Activated CD4-positive, CD25-positive, alpha-beta regulatory T cell treated with anti-CD3 and anti-CD28 coated beads, Interleukin-2, amount 50 U/mL, for 72 hours (primary cell): ENCODE results near the gene SVOPL.
"Not testable (repeated sequence)": the region's sequence is repeated elsewhere in the genome, so short reads cannot be mapped to it uniquely, and the experiment has no call there.

Experiments used
- DNase-seq: peaks from one replicate; pipeline ENCODE4 v3.0.0; 2021

Gene SVOPL

GRCh38 chr7:138700857-138701536, at the start of gene SVOPL:
SVOPL (minus strand) TSS chr7:138701362; CDS start chr7:138679045, 22,317 bp downstream.
- DNase-seq, result no peak

DNA sequence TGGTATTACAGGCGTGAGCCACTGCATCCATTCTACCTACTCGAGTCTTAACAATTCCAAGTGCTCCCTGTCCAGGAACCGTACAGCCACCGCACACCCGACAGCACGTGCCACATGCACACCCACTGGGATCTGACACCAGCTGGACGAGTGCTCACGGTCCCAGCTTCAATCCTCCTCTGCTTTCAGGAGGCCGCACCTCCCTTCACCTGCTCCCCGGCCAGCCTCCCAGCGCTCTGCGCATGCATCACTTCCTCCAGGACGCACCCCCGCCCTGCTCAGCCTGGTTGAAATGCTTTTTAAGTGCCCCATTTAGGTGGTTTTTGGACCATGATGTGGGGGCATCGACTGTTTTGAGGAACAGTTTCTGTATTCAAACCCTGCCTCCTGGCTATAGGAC, 49.3 kb upstream of the SVOPL start:
- no peak for DNase-seq

DNA sequence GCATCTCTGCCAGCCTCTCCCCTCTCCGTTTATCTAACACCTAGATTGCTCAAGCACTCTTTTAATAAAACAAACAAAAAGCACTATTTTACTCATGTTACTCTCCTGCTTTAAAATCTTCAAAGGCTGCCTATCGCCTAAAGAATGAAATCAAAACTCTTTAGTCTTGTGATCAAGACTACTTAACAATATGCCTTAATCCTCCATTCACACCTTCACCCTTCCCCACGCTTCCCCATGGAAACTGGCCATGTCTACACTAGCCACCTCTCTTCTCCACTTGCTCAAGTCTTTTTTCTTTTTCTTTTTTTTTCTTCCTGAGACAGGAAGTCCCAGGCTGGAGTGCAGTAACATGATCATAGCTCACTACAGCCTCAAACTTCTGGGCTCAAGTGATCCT, 48.8 kb upstream of the SVOPL start:
- no peak for DNase-seq

- no peak for DNase-seq
Measured at GRCh38 chr7:138748666-138749065, 47.5 kb upstream of the SVOPL start.

GRCh38 chr7:138746073-138746472, 44.9 kb upstream of the SVOPL start:
- DNase-seq, result no peak

DNA sequence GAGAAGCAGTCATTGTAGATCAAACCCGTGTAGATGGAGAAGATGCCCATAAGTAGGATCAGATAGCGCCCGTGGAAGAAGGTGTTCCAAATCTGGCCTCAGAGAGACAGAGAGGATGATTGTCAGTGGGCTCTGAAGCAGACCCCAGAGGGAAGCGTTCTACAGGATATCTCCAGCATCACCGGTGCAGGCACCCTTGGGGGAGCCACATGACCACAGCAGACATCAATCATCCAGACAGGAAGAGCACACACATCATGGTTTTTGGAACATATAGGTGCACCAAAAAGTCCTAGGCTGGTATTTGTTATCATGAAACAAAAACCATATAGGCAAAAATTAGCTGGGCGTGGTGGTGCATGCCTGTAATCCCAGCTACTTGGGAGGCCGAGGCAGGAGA, 44.0 kb upstream of the SVOPL start:
- DNase-seq, result no peak

- DNase-seq, result no peak
Measured at GRCh38 chr7:138741453-138741735, 40.2 kb upstream of the SVOPL start.

DNA sequence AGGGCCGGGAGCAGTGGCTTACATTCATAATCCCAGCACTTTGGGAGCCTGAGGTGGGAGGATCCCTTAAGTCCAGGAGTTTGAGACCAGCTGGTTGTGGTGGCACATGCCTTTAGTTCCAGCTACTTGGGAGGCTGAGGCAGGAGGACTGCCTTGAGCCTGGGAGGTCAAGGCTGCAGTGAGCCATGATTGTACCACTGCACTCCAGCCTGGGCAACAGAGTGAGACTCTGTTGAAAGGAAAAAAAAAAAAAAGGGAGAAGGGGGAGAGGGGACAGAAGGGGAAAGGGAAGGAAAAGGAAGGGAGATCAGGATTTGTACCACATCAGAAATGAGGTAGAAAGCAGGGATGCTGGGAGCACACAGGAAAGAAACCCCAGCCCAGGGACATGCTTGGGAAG, 38.7 kb upstream of the SVOPL start:
- DNase-seq, result no peak

DNA sequence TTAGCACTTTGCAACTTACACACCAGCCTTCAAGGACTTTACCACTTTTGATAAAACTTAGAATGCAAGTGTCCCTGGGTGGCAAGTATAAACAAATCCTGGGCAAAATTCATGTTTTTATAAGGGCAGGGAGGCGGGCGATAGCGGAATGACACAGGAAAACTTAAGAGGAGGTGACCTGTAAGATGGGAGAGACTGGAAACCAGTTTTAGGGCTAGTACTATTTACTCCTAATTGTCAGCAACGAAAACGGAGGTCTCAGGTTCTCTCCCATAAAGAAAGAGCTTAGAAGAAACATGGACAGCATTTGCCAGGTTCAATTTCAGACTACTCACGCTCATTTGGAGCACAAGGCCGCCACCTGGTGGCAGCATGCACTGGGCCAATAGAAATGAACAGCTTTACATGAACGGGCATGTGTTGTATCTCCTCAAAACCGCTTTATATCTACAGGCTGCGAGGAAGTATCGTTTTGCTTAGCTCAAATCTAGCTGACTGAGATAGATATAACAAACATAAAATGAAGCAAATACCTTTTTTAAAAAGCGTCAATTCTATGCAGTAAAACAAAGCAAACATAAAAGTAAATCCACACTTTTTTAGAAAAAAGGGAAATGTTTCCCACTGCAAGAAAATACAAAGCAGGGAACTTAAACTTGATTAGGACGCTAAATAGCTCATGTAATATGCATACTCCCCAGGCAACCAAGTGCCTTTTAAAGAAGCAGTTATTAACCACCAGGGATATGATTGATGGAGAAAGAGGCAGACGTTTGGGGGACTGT, 37.6 kb upstream of the SVOPL start:
- peak; percentile 81 for DNase-seq

DNA sequence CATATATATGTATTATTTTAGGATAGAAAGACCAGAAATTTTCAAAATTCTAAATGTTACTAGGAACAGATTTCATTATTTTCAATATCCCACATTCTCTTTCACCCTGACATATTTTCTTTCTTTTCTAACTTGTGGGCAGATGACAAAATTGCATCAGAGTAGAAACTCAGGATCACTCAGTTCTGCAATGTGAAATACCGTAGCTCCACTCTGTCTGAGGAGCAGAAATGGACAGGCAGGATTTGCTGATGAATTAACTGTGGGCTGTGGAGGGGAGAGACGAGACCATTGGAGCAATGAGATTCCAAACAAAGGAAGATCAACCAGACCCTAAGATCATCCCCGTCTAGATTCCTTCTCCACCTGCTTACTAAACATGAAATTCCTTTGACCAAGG, 37.0 kb upstream of the SVOPL start:
- no peak for DNase-seq

DNA sequence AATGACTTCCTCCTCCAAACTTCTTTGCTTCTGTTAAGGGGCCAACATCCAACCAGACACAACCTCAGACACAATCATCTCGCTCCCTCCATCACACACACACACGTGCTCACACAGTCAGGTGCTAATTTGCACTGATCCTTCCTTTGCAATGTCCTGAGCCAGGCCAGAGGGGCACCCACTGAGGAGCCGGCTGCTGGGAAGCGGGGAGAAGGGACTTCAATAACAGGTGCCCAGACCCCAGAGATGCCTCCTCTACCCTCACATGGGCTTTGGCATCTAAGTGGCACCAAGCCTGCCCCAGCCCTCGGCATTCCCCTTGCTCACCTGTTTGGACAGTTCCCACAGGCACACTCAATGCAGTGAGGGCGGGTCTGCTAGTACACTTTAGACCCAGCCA, 34.2 kb upstream of the SVOPL start:
- DNase-seq, result no peak

GRCh38 chr7:138731733-138732132, 30.6 kb upstream of the SVOPL start:
- not testable (repeated sequence) for DNase-seq

DNA sequence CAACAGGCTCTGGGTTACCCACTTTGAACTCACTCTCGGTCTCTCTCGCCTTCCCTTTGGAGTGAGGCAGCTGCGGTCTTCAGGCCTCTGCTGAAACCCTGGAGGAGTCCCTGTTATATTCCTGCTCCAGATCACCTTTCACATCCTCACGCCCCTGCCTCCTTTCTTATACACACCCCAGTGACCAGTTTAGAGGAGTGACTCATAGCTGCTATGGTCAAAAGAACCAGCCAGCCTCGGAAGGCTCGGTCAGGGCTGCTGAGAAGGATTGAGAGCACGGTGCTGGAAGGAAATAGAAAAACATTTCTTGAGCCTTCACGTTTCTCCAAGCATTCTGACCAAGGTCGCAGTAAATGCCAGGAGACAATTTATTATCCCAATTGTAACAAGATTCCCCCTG, 28.3 kb upstream of the SVOPL start:
- DNase-seq, result no peak

- no peak for DNase-seq
Measured at GRCh38 chr7:138727336-138728099, 26.4 kb upstream of the SVOPL start.

- no peak for DNase-seq
Measured at GRCh38 chr7:138726288-138726687, 25.1 kb upstream of the SVOPL start.

DNA sequence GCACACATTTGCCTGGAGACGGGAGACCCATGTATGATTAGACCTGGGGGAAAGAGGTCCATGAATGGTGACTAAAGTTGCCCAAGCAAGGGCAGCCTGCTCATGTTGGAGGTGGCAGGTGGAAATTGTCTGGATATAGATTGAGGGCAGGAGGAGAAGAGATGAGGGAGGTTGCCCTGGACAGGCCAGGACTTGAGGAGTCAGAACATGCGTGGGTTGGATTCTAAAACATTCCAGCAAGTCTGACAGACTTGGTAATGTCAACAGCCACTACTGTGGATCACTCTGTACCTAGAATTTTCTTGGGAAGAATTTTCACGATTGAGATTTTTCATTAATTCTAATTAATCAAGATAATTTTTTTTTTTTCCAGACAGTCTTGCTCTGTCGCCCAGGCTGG, 19.1 kb upstream of the SVOPL start:
- no peak for DNase-seq

- DNase-seq, result no peak
Measured at GRCh38 chr7:138716889-138717288, 15.7 kb upstream of the SVOPL start.

- no peak for DNase-seq
Measured at GRCh38 chr7:138713191-138713590, 12.0 kb upstream of the SVOPL start.

DNA sequence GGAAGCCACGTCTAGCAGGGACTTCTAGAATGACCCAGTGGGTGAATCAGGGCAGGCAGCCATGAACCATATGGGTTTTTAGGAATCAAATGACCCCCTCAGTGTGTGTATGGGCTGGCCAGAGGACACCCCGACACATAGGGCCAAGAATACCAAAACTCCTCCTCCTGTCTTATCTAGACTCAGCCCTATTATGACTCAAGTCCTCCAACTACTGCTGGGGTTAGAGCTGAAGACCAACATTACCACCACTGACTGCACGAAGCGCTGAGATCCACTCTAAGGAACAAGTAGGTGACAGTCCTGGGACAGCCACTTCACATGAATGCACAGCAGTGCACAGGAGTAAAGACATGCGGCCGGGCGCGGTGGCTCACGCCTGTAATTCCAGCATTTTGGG, 11.5 kb upstream of the SVOPL start:
- DNase-seq, result no peak

GRCh38 chr7:138710536-138711385, 9.6 kb upstream of the SVOPL start:
- DNase-seq, result no peak

GRCh38 chr7:138705167-138705566, 4.0 kb upstream of the SVOPL start:
- no peak for DNase-seq

GRCh38 chr7:138701537-138701923, 368 bp upstream of the SVOPL start:
- DNase-seq, result no peak

DNA sequence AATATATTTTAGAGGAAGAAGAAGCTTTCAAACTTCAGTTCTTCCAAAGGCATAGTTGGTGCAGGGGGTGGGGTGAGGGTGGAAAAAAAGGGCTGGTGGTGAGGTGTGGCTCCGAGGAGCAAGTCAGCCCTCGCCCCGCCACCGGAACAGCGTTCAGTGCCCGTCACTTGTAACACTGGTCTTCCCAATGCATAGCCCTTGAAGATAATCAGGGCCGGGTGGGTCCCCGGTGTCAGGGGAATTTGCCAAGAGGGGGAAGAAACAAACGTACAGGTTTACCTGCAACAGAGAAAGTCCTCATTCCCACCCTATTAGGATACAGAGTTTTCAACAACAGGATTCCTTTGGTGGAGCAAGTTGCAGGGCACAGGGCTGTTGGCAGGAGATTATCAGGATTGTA, 1.5 kb downstream of the SVOPL start:
- no peak for DNase-seq
